Measurements from ENCODE around the gene CACNA1S. TPM values are rescaled to one million over a fixed set of nuclear protein-coding genes. Genes with fewer than 3 reads are reported as not detected.

Gene CACNA1S
- total RNA-seq, 1 experiment from 2014 or later = not detected

DNA sequence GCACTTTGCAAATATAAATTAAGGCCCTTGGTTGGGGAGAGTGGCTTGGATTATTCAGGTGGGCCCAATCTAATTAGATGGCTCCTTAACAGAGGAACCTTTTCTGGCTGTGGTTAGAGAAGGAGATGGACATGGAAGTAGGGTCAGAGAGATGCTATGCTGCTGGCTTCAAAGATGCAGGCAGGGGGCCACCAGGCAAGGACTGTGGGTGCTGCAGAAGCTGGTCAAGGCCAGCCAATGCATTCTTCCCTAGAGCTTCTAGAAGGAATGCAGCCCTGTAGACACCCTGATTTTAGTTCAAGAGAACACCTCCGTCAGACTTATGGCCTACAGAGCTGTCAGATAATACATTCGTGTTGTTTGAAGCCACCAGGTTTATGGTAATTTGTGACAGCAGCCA is 45.7 kb upstream of the CACNA1S start:
- Histone ChIP-seq H3K14ac (ENCODE audit: insufficient read depth, low read length) (no peak overlapping the region), H3K4me1 (ENCODE audit: insufficient read depth, low read length) (peaks cover 4% of the 10 kb centered on the region; the same call in 1 of the 2 replicates), H3K18ac (ENCODE audit: insufficient read length, low read depth, low read length) (no peak overlapping the region), H4K8ac (replicated peaks; ENCODE audit: insufficient read length, low read depth, low read length) (no peak overlapping the region), H3K4me2 (ENCODE audit: insufficient read depth, insufficient read length, low read length) (no peak overlapping the region), H4K91ac (ENCODE audit: insufficient read length, low read depth, low read length) (no peak overlapping the region), H3K9me3 (ENCODE audit: control insufficient read depth, low read depth, low read length) (no peaks in the 10 kb centered on the region), H3K4ac (ENCODE audit: low read depth, low read length) (no peak overlapping the region), H3K23me2 (ENCODE audit: insufficient read length, low read depth, low read length, poor library complexity, severe bottlenecking) (no peaks in the 10 kb centered on the region), H4K5ac (ENCODE audit: insufficient read length, low read depth, low read length) (no peak overlapping the region), H2BK12ac (ENCODE audit: insufficient read length, low read depth, low read length) (no peak overlapping the region), H3K27ac (ENCODE audit: insufficient read length, low read depth, low read length) (no peak overlapping the region), H2BK20ac (ENCODE audit: low read depth, low read length, poor library complexity, severe bottlenecking) (no peak overlapping the region), H3K79me1 (ENCODE audit: insufficient read depth, low read depth, low read length, poor library complexity, severe bottlenecking) (no peaks in the 10 kb centered on the region), H3T11ph (ENCODE audit: low read length) (no peak overlapping the region), H3K79me2 (ENCODE audit: insufficient read depth, low read length) (no peaks in the 10 kb centered on the region), H3K27me3 (ENCODE audit: insufficient read depth, low read length) (no peaks in the 10 kb centered on the region), H2BK5ac (ENCODE audit: insufficient read length, low read length) (no peak overlapping the region), H3K9ac (ENCODE audit: extremely low read depth, insufficient read length, low read length) (no peak overlapping the region), H3K23ac (ENCODE audit: insufficient read length, low read depth, low read length) (no peak overlapping the region), H2AK5ac (ENCODE audit: insufficient read length, low read length) (no peak overlapping the region), H3K56ac (ENCODE audit: insufficient read length, low read depth, low read length) (no peak overlapping the region), H4K20me1 (ENCODE audit: control insufficient read depth, insufficient read depth, insufficient read length) (peaks cover 2% of the 10 kb centered on the region), H2AFZ (ENCODE audit: low read length) (no peak overlapping the region), H2BK120ac (ENCODE audit: low read depth, low read length, poor library complexity, severe bottlenecking) (no peak overlapping the region), H2BK15ac (ENCODE audit: low read depth, low read length) (no peak overlapping the region)
- Mint-ChIP-seq H3K4me1 (peaks cover 14 to 17% of the 10 kb centered on the region in 2 experiments), H3K27ac (peak overlapping the region in 1 of 3 experiments; percentile 12; a peak in 1 of 7 replicates), H3K9me3 (no peaks in the 10 kb centered on the region), H3K36me3 (ENCODE audit: insufficient read depth in 1 of 3, low read depth in 3 of 3) (peaks cover 0 to 4% (median 0%) of the 10 kb centered on the region in 3 experiments; a peak in 2 of 7 replicates), H3K4me3 (no peak overlapping the region), H3K27me3 (ENCODE audit: low read depth) (peaks cover 5% of the 10 kb centered on the region; the same call in 1 of the 2 replicates)
- DNase-seq = no peak
- TF ChIP-seq, protein P1, sequence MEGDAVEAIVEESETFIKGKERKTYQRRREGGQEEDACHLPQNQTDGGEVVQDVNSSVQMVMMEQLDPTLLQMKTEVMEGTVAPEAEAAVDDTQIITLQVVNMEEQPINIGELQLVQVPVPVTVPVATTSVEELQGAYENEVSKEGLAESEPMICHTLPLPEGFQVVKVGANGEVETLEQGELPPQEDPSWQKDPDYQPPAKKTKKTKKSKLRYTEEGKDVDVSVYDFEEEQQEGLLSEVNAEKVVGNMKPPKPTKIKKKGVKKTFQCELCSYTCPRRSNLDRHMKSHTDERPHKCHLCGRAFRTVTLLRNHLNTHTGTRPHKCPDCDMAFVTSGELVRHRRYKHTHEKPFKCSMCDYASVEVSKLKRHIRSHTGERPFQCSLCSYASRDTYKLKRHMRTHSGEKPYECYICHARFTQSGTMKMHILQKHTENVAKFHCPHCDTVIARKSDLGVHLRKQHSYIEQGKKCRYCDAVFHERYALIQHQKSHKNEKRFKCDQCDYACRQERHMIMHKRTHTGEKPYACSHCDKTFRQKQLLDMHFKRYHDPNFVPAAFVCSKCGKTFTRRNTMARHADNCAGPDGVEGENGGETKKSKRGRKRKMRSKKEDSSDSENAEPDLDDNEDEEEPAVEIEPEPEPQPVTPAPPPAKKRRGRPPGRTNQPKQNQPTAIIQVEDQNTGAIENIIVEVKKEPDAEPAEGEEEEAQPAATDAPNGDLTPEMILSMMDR (conservative IDR thresholded peaks at IDR 0.05) = no peak
- no CpG with 5 or more reads among the region's 2 CpGs for WGBS (ENCODE audit: extremely low coverage, insufficient read length, low lambda C conversion rate)

Data from H9 (cell line).